ENCODE measurements around the gene CLSTN2.

DNA sequence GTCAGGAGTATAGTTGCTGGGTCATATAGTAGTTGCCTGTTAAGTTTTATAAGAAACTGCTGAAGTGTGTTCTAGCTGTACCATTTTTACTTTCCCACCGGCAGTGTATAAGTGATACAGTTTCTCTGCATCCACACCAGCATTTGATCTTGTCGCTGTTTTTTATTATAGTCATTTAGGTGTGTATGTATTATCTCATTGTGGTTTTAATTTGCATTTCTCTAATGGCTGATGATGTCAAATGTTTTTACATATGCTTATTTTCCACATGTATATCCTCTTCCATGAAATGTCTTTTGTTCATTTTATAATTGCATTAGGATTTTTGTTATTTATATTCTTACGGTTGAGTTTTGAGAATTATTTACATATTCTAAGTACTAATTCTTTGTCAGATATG lies 254.3 kb downstream of the CLSTN2 start:
- no peak for TF ChIP-seq POLR2AphosphoS5 (IDR thresholded peaks at IDR 0.05)
- TF ChIP-seq, protein P1, sequence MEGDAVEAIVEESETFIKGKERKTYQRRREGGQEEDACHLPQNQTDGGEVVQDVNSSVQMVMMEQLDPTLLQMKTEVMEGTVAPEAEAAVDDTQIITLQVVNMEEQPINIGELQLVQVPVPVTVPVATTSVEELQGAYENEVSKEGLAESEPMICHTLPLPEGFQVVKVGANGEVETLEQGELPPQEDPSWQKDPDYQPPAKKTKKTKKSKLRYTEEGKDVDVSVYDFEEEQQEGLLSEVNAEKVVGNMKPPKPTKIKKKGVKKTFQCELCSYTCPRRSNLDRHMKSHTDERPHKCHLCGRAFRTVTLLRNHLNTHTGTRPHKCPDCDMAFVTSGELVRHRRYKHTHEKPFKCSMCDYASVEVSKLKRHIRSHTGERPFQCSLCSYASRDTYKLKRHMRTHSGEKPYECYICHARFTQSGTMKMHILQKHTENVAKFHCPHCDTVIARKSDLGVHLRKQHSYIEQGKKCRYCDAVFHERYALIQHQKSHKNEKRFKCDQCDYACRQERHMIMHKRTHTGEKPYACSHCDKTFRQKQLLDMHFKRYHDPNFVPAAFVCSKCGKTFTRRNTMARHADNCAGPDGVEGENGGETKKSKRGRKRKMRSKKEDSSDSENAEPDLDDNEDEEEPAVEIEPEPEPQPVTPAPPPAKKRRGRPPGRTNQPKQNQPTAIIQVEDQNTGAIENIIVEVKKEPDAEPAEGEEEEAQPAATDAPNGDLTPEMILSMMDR (IDR thresholded peaks at IDR 0.05 in 8 of 11, conservative IDR thresholded peaks at IDR 0.05 in 3 of 11) = no peak
